Measurements from ENCODE around the gene PTPRR.

GRCh38 chr12:70783455-70783854, 137.1 kb downstream of the PTPRR start:
- no peak for TF ChIP-seq CTCF (IDR thresholded peaks at IDR 0.05)
- no peak for TF ChIP-seq POLR2A (IDR thresholded peaks at IDR 0.05)

Measured in body of pancreas (tissue), 4 donors.